H9 (cell line): Measurements from ENCODE around the gene FOLR2. TPM values are rescaled to one million over a fixed set of nuclear protein-coding genes. Genes with fewer than 3 reads are reported as not detected.

Experiments
- DNase-seq: peaks from one replicate; pipeline ENCODE4 v3.0.0-alpha.2; 2017
- H2AFZ ChIP-seq: one replicate; pipeline ENCODE4 v1.6.1; 2013; ENCODE audit warnings: mild to moderate bottlenecking, low read length, control low read depth, moderate library complexity
- H2AK5ac ChIP-seq: 2 replicates; pipeline ENCODE4 v1.6.1; 2013; ENCODE audit warnings: low read length, control low read depth, mixed read lengths; ENCODE audit not compliant: insufficient read length
- H2BK120ac ChIP-seq: one replicate; pipeline ENCODE4 v1.6.1; 2013; ENCODE audit warnings: low read depth, mild to moderate bottlenecking, low read length, control low read depth, inconsistent platforms; ENCODE audit not compliant: poor library complexity, severe bottlenecking
- H2BK12ac ChIP-seq: 2 replicates; pipeline ENCODE4 v1.6.1; 2013; ENCODE audit warnings: low read length, control low read depth, mixed read lengths, low read depth; ENCODE audit not compliant: insufficient read length
- H2BK15ac ChIP-seq: 2 replicates; pipeline ENCODE4 v1.6.1; 2013; ENCODE audit warnings: low read depth, low read length, control low read depth
- H2BK20ac ChIP-seq: one replicate; pipeline ENCODE4 v1.6.1; 2013; ENCODE audit warnings: low read depth, mild to moderate bottlenecking, low read length, control low read depth, inconsistent platforms; ENCODE audit not compliant: poor library complexity, severe bottlenecking
- H2BK5ac ChIP-seq: 2 replicates; pipeline ENCODE4 v1.6.1; 2013; ENCODE audit warnings: low read length, control low read depth, mixed read lengths; ENCODE audit not compliant: insufficient read length
- H3K14ac ChIP-seq: 2 replicates; pipeline ENCODE4 v1.6.1; 2013; ENCODE audit warnings: low read length, control low read depth; ENCODE audit not compliant: insufficient read depth
- H3K18ac ChIP-seq: 2 replicates; pipeline ENCODE4 v1.6.1; 2013; ENCODE audit warnings: low read depth, mild to moderate bottlenecking, mixed read lengths, low read length, control low read depth; ENCODE audit not compliant: insufficient read length
- H3K23ac ChIP-seq: 2 replicates; pipeline ENCODE4 v1.6.1; 2013; ENCODE audit warnings: low read length, control low read depth, mixed read lengths, low read depth; ENCODE audit not compliant: insufficient read length
- H3K23me2 ChIP-seq: 2 replicates; pipeline ENCODE4 v1.6.1; 2013; ENCODE audit warnings: low read depth, mild to moderate bottlenecking, mixed read lengths, low read length, control low read depth; ENCODE audit not compliant: insufficient read length, poor library complexity, severe bottlenecking
- H3K27ac ChIP-seq: 2 replicates; pipeline ENCODE4 v1.5.1; 2013; ENCODE audit warnings: low read length, control low read depth, mixed read lengths, low read depth; ENCODE audit not compliant: insufficient read length
- H3K27me3 ChIP-seq: 2 replicates; pipeline ENCODE4 v1.6.1; 2013; ENCODE audit warnings: low read length, control low read depth, inconsistent platforms; ENCODE audit not compliant: insufficient read depth
- H3K4ac ChIP-seq: 2 replicates; pipeline ENCODE4 v1.6.1; 2013; ENCODE audit warnings: low read depth, mild to moderate bottlenecking, control low read depth, inconsistent platforms, low read length, moderate library complexity
- H3K4me1 ChIP-seq: 2 replicates; pipeline ENCODE4 v1.6.1; 2013; ENCODE audit warnings: low read length, control low read depth, inconsistent platforms; ENCODE audit not compliant: insufficient read depth
- H3K4me2 ChIP-seq: 2 replicates; pipeline ENCODE4 v1.6.1; 2013; ENCODE audit warnings: low read length, control low read depth, mixed read lengths; ENCODE audit not compliant: insufficient read length, insufficient read depth
- H3K56ac ChIP-seq: 2 replicates; pipeline ENCODE4 v1.6.1; 2013; ENCODE audit warnings: low read depth, mild to moderate bottlenecking, mixed read lengths, low read length, control low read depth; ENCODE audit not compliant: insufficient read length
- H3K79me1 ChIP-seq: 2 replicates; pipeline ENCODE4 v1.6.1; 2013; ENCODE audit warnings: low read depth, mild to moderate bottlenecking, moderate library complexity, low read length, control low read depth, inconsistent platforms; ENCODE audit not compliant: insufficient read depth, poor library complexity, severe bottlenecking
- H3K79me2 ChIP-seq: 2 replicates; pipeline ENCODE4 v1.6.1; 2013; ENCODE audit warnings: low read length, control low read depth, inconsistent platforms; ENCODE audit not compliant: insufficient read depth
- H3K9ac ChIP-seq: 2 replicates; pipeline ENCODE4 v1.6.1; 2013; ENCODE audit warnings: low read length, control low read depth, mixed read lengths; ENCODE audit not compliant: insufficient read length; ENCODE audit errors: extremely low read depth
- H3K9me3 ChIP-seq: one replicate; pipeline ENCODE4 v1.6.1; 2013; ENCODE audit warnings: low read depth, low read length, inconsistent platforms; ENCODE audit not compliant: control insufficient read depth
- H3T11ph ChIP-seq: one replicate; pipeline ENCODE4 v1.6.1; 2013; ENCODE audit warnings: mild to moderate bottlenecking, low read length, control low read depth, inconsistent platforms
- H4K20me1 ChIP-seq: one replicate; pipeline ENCODE4 v1.6.1; 2013; ENCODE audit not compliant: control insufficient read depth, insufficient read length, insufficient read depth
- H4K5ac ChIP-seq: 2 replicates; pipeline ENCODE4 v1.6.1; 2013; ENCODE audit warnings: low read depth, mild to moderate bottlenecking, mixed read lengths, low read length, control low read depth; ENCODE audit not compliant: insufficient read length
- H4K8ac ChIP-seq: replicated peaks from 2 replicates; pipeline ENCODE4 v1.6.1; 2013; ENCODE audit warnings: low read length, control low read depth, mixed read lengths, low read depth; ENCODE audit not compliant: insufficient read length
- H4K91ac ChIP-seq: 2 replicates; pipeline ENCODE4 v1.6.1; 2013; ENCODE audit warnings: low read depth, mild to moderate bottlenecking, moderate library complexity, mixed read lengths, low read length, control low read depth; ENCODE audit not compliant: insufficient read length
- H3K27ac Mint-ChIP-seq, 3 experiments: 2 replicates in 2 of 3; 3 replicates in 1 of 3; pipeline ENCODE4 v1.8.0; 2020 to 2021; ENCODE audit warnings: mixed read lengths in 3 of 3, mild to moderate bottlenecking in 1 of 3, moderate library complexity in 1 of 3
- H3K27me3 Mint-ChIP-seq: 2 replicates; pipeline ENCODE4 v1.8.0; 2021; ENCODE audit warnings: low read depth, mild to moderate bottlenecking, moderate library complexity, mixed read lengths
- H3K36me3 Mint-ChIP-seq, 3 experiments: 2 replicates in 2 of 3; 3 replicates in 1 of 3; pipeline ENCODE4 v1.8.0; 2020 to 2021; ENCODE audit warnings: low read depth in 3 of 3, mixed read lengths in 3 of 3; ENCODE audit not compliant: insufficient read depth in 1 of 3
- H3K4me1 Mint-ChIP-seq, 2 experiments: 2 replicates each; pipeline ENCODE4 v1.8.0; 2020; ENCODE audit warnings: mixed read lengths in 2 of 2
- H3K4me3 Mint-ChIP-seq, 2 experiments: 2 replicates in 1 of 2; 3 replicates in 1 of 2; pipeline ENCODE4 v1.8.0; 2020 to 2021; ENCODE audit warnings: mild to moderate bottlenecking in 2 of 2, mixed read lengths in 2 of 2, moderate library complexity in 1 of 2
- H3K9me3 Mint-ChIP-seq, 2 experiments: 2 replicates in 1 of 2; 3 replicates in 1 of 2; pipeline ENCODE4 v1.8.0; 2020; ENCODE audit warnings: mild to moderate bottlenecking in 2 of 2, mixed read lengths in 2 of 2, moderate library complexity in 1 of 2
- CTCF ChIP-seq: fragments of 200-600 bp; sonication (generic); conservative IDR thresholded peaks from 3 replicates; pipeline ENCODE4 v1.8.0; 2021; ENCODE audit warnings: antibody characterized with exemption, mild to moderate bottlenecking
- WGBS: extraction: QIAGEN DNeasy Blood & Tissue Kit; methylation state at CpG from one replicate; pipeline ENCODE4 v1.1.7; 2013; ENCODE audit warnings: missing lambda C conversion rate, low lambda C conversion rate, mixed read lengths; ENCODE audit not compliant: insufficient read length; ENCODE audit errors: extremely low coverage; 5-methylcytosine and 5-hydroxymethylcytosine counted together
- total RNA-seq: library from RNA; stranded (reverse); gene quantifications from 2 replicates; pipeline ENCODE4 v1.2.1, GENCODE V29; 2021

Gene FOLR2
- total RNA-seq, 1 experiment from 2014 or later = not detected

GRCh38 chr11:72218251-72218745, 1.7 kb downstream of the FOLR2 start:
- no peaks in the 10 kb centered on the region; the same call in 1 of the 2 replicates for H3K79me2 ChIP-seq
- no peaks in the 10 kb centered on the region for H3K79me1 ChIP-seq
- H3K4ac ChIP-seq = no peak overlapping the region
- Mint-ChIP-seq H3K27ac (no peak overlapping the region), H3K4me3 (no peak overlapping the region; a peak in 1 of 5 replicates), H3K9me3 (no peaks in the 10 kb centered on the region), H3K4me1 (peaks cover 20 to 26% of the 10 kb centered on the region in 2 experiments), H3K27me3 (peaks cover 40% of the 10 kb centered on the region), H3K36me3 (no peaks in the 10 kb centered on the region)
- H3K4me2 ChIP-seq = no peak overlapping the region
- no peaks in the 10 kb centered on the region for H3K9me3 ChIP-seq
- peaks cover 3% of the 10 kb centered on the region for H3K23me2 ChIP-seq
- 0 out of 2 replicates have a peak overlapping the region, but pooled peaks have one; percentile 49 for H2BK15ac ChIP-seq
- no peaks in the 10 kb centered on the region for H3K27me3 ChIP-seq
- no peak overlapping the region for H3K9ac ChIP-seq
- H2AFZ ChIP-seq = no peak overlapping the region
- no peak overlapping the region for H3K56ac ChIP-seq
- H3K27ac ChIP-seq = no peak overlapping the region
- H2BK5ac ChIP-seq = no peak overlapping the region
- H4K5ac ChIP-seq = no peak overlapping the region
- no peak overlapping the region for H3K18ac ChIP-seq
- no peaks in the 10 kb centered on the region for H4K20me1 ChIP-seq
- H2AK5ac ChIP-seq = no peak overlapping the region
- no peak overlapping the region for H2BK12ac ChIP-seq
- no peak for DNase-seq
- peaks cover 2% of the 10 kb centered on the region; the same call in 1 of the 2 replicates for H3K4me1 ChIP-seq
- H4K91ac ChIP-seq = no peak overlapping the region
- H2BK20ac ChIP-seq = no peak overlapping the region
- no CpG with 5 or more reads among the region's 5 CpGs for WGBS
- H3K14ac ChIP-seq = no peak overlapping the region
- H3K23ac ChIP-seq = no peak overlapping the region
- H2BK120ac ChIP-seq = no peak overlapping the region
- H4K8ac ChIP-seq = no peak overlapping the region
- TF ChIP-seq CTCF = no peak
- H3T11ph ChIP-seq = no peak overlapping the region
